WTC11 (cell line): Measurements from ENCODE around the gene KNDC1. TPM values are rescaled to one million over a fixed set of nuclear protein-coding genes. Genes with fewer than 3 reads are reported as not detected.

Experiments
- ATAC-seq: fragments of 200-7000 bp; cut with Tn5 transposase; 2 replicates; pipeline ENCODE4 v1.10.0; 2021; ENCODE audit warnings: mild to moderate bottlenecking, moderate library complexity
- CTCF ChIA-PET: fragments of 300-600 bp; sonication (Branson Sonifier 250); formaldehyde crosslinking; loops from one replicate; lab custom pipeline; 2021; ENCODE audit warnings: antibody characterized with exemption; lab: Charles Lee
- POLR2A ChIA-PET: fragments of 350-600 bp; sonication (Branson Sonifier 250); formaldehyde crosslinking; loops from one replicate; lab custom pipeline; 2021; ENCODE audit warnings: antibody characterized with exemption; lab: Charles Lee
- DNase-seq: peaks from one replicate; pipeline ENCODE4 v3.0.0; 2021; ENCODE audit warnings: low spot score
- H3K27ac Mint-ChIP-seq: 2 replicates; pipeline ENCODE4 v1.8.0; 2021; ENCODE audit warnings: mixed read lengths
- H3K27me3 Mint-ChIP-seq: 2 replicates; pipeline ENCODE4 v1.8.0; 2021; ENCODE audit warnings: low read depth, mild to moderate bottlenecking, moderate library complexity, mixed read lengths
- H3K36me3 Mint-ChIP-seq: 2 replicates; pipeline ENCODE4 v1.8.0; 2021; ENCODE audit warnings: mixed read lengths
- H3K4me1 Mint-ChIP-seq: 2 replicates; pipeline ENCODE4 v1.8.0; 2022; ENCODE audit warnings: mixed read lengths
- H3K4me3 Mint-ChIP-seq: 2 replicates; pipeline ENCODE4 v1.8.0; 2021; ENCODE audit warnings: mild to moderate bottlenecking, moderate library complexity, mixed read lengths
- H3K9me3 Mint-ChIP-seq: 2 replicates; pipeline ENCODE4 v1.8.0; 2021; ENCODE audit warnings: mixed read lengths
- CREB1 ChIP-seq: sonication (generic); formaldehyde crosslinking; IDR thresholded peaks from 2 replicates; pipeline ENCODE4 v1.8.0; 2023; ENCODE audit warnings: mild to moderate bottlenecking, missing genetic modification reagents
- EMX1 ChIP-seq: fragments of 250-450 bp; sonication (Bioruptor Pico); IDR thresholded peaks from 2 replicates; pipeline ENCODE4 v1.8.0; 2021; ENCODE audit warnings: mild to moderate bottlenecking
- FOXJ3 ChIP-seq: sonication (generic); formaldehyde crosslinking; IDR thresholded peaks from 2 replicates; pipeline ENCODE4 v1.9.0; 2021; ENCODE audit warnings: missing genetic modification reagents, mild to moderate bottlenecking, borderline replicate concordance
- GABPB1 ChIP-seq: sonication (generic); formaldehyde crosslinking; IDR thresholded peaks from 2 replicates; pipeline ENCODE4 v1.8.1; 2023; ENCODE audit warnings: mild to moderate bottlenecking, missing genetic modification reagents
- GRHL2 ChIP-seq: fragments of 250-450 bp; sonication (Bioruptor Pico); IDR thresholded peaks from 2 replicates; pipeline ENCODE4 v1.8.0; 2022; ENCODE audit warnings: mild to moderate bottlenecking, moderate library complexity; ENCODE audit not compliant: insufficient replicate concordance, severe bottlenecking
- GTF2I ChIP-seq: fragments of 250-450 bp; sonication (Bioruptor Pico); conservative IDR thresholded peaks from 2 replicates; pipeline ENCODE4 v1.4.0; 2021; ENCODE audit warnings: mild to moderate bottlenecking
- JAZF1 ChIP-seq: fragments of 250-450 bp; sonication (Bioruptor Pico); IDR thresholded peaks from 2 replicates; pipeline ENCODE4 v1.9.0; 2021; ENCODE audit warnings: moderate library complexity, mild to moderate bottlenecking, inconsistent platforms
- NFE2L1 ChIP-seq: sonication (generic); formaldehyde crosslinking; IDR thresholded peaks from 2 replicates; pipeline ENCODE4 v1.8.1; 2023; ENCODE audit warnings: missing genetic modification reagents
- NR1H2 ChIP-seq: sonication (generic); formaldehyde crosslinking; IDR thresholded peaks from 2 replicates; pipeline ENCODE4 v1.9.0; 2021; ENCODE audit warnings: mild to moderate bottlenecking, moderate library complexity, missing genetic modification reagents
- PRRX2 ChIP-seq: fragments of 250-450 bp; sonication (Bioruptor Pico); IDR thresholded peaks from 2 replicates; pipeline ENCODE4 v1.8.0; 2021; ENCODE audit warnings: mild to moderate bottlenecking
- SOX15 ChIP-seq: fragments of 250-450 bp; sonication (Bioruptor Pico); IDR thresholded peaks from 2 replicates; pipeline ENCODE4 v1.9.0; 2021; ENCODE audit warnings: mild to moderate bottlenecking
- ZNF232 ChIP-seq: sonication (generic); formaldehyde crosslinking; IDR thresholded peaks from 2 replicates; pipeline ENCODE4 v1.8.0; 2022; ENCODE audit warnings: mild to moderate bottlenecking, missing genetic modification reagents
- total RNA-seq: library from RNA; stranded (reverse); gene quantifications from 3 replicates; pipeline ENCODE4 v1.2.3, GENCODE V29; 2021
- TF ChIP-seq, protein P1 (sequence below): sonication (generic); formaldehyde crosslinking; conservative IDR thresholded peaks from 2 replicates; pipeline ENCODE4 v1.8.1; 2022; ENCODE audit warnings: mild to moderate bottlenecking, missing genetic modification reagents
- TF ChIP-seq, protein P2 (sequence below): sonication (generic); formaldehyde crosslinking; IDR thresholded peaks from 2 replicates; pipeline ENCODE4 v1.8.0; 2022; ENCODE audit warnings: mild to moderate bottlenecking, missing genetic modification reagents
- TF ChIP-seq, protein P3 (sequence below): sonication (generic); formaldehyde crosslinking; IDR thresholded peaks from 2 replicates; pipeline ENCODE4 v1.8.1; 2022; ENCODE audit warnings: missing genetic modification reagents, borderline replicate concordance
- TF ChIP-seq, protein P4 (sequence below): sonication (generic); formaldehyde crosslinking; IDR thresholded peaks from 2 replicates; pipeline ENCODE4 v1.8.1; 2022; ENCODE audit warnings: mild to moderate bottlenecking, missing genetic modification reagents, moderate library complexity, borderline replicate concordance
- TF ChIP-seq, protein P5 (sequence below): fragments of 250-450 bp; sonication (Bioruptor Pico); conservative IDR thresholded peaks from 2 replicates; pipeline ENCODE4 v1.9.0; 2021; ENCODE audit warnings: mild to moderate bottlenecking
- TF ChIP-seq, protein P6 (sequence below): sonication (generic); formaldehyde crosslinking; IDR thresholded peaks from 2 replicates; pipeline ENCODE4 v1.8.1; 2022; ENCODE audit warnings: mild to moderate bottlenecking, moderate library complexity, missing genetic modification reagents

Gene KNDC1
- total RNA-seq, 1 experiment from 2014 or later, result 26.6 TPM

DNA sequence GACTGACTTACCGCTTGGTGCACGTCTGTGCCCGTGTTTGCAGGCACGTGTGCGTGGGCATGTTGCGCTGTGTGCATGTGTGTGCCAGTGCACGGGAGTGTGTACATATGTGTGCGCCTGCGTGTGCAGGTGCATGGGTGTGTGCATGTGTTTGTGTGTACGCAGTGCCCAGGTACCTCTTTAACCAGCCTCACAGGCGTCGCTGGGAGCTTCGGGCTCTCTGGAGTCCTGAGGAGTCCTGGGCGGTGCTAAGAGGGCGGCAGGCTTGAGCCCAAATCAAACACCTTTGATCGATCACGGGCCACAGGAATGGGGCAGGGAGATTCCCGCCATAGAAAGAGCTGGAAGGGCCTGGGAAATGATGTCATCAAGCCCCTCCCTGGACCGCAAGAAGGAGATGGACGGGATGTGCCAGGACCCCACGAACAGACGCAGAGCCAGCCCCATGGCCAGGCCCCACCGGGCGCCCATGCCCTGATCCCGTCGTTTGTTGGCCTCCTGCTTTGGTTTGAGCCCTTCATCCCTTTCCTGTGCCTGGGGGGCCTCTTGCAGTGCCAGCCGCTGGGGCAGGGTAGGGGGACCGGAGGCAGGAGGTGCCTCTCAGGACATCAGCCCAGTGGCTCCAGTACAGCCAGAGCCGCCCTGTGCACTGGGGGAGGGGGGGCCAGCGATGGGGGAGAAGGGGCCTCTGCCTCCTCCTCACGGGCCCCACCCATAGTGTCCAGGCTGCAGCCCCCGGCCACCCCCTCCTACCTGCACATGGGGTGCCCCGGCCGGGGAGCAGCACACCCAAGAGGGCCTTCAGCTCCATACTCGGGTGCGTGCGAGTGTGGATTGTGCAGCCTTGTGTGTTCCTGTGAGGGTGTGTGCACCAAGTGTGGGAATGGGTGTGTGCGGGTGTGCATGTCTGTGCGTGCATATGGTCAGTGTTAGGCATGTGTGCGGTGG lies 5.8 kb downstream of the KNDC1 start:
- H3K27me3 Mint-ChIP-seq, result no peaks in the 10 kb centered on the region
- peaks cover 21% of the 10 kb centered on the region for H3K36me3 Mint-ChIP-seq
- DNase-seq (no peak), ATAC-seq (no peak)
- 0 out of 2 replicates have a peak, but pooled peaks cover 4% of the 10 kb centered on the region for H3K9me3 Mint-ChIP-seq
- CTCF ChIA-PET, result no interaction called here
- TF ChIP-seq PRRX2 (no peak), CREB1 (CRISPR knock-in tag) (no peak), ZNF232 (CRISPR knock-in tag) (no peak), NR1H2 (no peak), JAZF1 (CRISPR knock-in tag) (no peak), SOX15 (CRISPR knock-in tag) (no peak), FOXJ3 (CRISPR knock-in tag) (no peak), NFE2L1 (CRISPR knock-in tag) (no peak), GRHL2 (CRISPR knock-in tag) (no peak), GABPB1 (CRISPR knock-in tag) (no peak)
- TF ChIP-seq, protein P1, sequence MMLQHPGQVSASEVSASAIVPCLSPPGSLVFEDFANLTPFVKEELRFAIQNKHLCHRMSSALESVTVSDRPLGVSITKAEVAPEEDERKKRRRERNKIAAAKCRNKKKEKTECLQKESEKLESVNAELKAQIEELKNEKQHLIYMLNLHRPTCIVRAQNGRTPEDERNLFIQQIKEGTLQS (CRISPR knock-in tag), result no peak
- TF ChIP-seq, protein P2, sequence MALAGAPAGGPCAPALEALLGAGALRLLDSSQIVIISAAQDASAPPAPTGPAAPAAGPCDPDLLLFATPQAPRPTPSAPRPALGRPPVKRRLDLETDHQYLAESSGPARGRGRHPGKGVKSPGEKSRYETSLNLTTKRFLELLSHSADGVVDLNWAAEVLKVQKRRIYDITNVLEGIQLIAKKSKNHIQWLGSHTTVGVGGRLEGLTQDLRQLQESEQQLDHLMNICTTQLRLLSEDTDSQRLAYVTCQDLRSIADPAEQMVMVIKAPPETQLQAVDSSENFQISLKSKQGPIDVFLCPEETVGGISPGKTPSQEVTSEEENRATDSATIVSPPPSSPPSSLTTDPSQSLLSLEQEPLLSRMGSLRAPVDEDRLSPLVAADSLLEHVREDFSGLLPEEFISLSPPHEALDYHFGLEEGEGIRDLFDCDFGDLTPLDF (CRISPR knock-in tag), result no peak
- TF ChIP-seq, protein P3, sequence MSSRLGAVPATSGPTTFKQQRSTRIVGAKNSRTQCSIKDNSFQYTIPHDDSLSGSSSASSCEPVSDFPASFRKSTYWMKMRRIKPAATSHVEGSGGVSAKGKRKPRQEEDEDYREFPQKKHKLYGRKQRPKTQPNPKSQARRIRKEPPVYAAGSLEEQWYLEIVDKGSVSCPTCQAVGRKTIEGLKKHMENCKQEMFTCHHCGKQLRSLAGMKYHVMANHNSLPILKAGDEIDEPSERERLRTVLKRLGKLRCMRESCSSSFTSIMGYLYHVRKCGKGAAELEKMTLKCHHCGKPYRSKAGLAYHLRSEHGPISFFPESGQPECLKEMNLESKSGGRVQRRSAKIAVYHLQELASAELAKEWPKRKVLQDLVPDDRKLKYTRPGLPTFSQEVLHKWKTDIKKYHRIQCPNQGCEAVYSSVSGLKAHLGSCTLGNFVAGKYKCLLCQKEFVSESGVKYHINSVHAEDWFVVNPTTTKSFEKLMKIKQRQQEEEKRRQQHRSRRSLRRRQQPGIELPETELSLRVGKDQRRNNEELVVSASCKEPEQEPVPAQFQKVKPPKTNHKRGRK (CRISPR knock-in tag), result no peak
- TF ChIP-seq, protein P4, sequence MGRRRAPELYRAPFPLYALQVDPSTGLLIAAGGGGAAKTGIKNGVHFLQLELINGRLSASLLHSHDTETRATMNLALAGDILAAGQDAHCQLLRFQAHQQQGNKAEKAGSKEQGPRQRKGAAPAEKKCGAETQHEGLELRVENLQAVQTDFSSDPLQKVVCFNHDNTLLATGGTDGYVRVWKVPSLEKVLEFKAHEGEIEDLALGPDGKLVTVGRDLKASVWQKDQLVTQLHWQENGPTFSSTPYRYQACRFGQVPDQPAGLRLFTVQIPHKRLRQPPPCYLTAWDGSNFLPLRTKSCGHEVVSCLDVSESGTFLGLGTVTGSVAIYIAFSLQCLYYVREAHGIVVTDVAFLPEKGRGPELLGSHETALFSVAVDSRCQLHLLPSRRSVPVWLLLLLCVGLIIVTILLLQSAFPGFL (CRISPR knock-in tag), result no peak
- peaks cover 17% of the 10 kb centered on the region for H3K4me1 Mint-ChIP-seq
- no peak overlapping the region for H3K4me3 Mint-ChIP-seq
- H3K27ac Mint-ChIP-seq, result peak overlapping the region; percentile 36
- POLR2A ChIA-PET, result no interaction called here

DNA sequence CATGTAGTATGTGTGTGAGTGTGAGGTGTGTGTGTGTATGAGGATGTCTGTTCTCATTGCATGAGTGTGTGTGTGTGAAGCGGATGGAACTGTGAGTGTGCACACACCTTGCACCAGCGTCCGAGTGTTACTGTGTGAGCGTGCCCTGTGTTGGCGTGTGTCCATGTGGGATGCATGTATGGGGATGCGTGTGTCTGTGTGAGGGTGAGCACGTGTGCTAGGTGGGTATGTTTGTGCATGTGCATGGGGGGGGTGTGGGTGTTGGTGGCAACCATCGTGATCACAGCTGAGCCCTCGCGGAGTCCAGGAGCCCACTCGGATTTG lies 6.4 kb downstream of the KNDC1 start:
- no peak overlapping the region for H3K4me3 Mint-ChIP-seq
- H3K27me3 Mint-ChIP-seq, result no peaks in the 10 kb centered on the region
- TF ChIP-seq, protein P1 (CRISPR knock-in tag), result no peak
- TF ChIP-seq GTF2I (CRISPR knock-in tag) (no peak), EMX1 (no peak), GRHL2 (CRISPR knock-in tag) (no peak)
- TF ChIP-seq, protein P5, sequence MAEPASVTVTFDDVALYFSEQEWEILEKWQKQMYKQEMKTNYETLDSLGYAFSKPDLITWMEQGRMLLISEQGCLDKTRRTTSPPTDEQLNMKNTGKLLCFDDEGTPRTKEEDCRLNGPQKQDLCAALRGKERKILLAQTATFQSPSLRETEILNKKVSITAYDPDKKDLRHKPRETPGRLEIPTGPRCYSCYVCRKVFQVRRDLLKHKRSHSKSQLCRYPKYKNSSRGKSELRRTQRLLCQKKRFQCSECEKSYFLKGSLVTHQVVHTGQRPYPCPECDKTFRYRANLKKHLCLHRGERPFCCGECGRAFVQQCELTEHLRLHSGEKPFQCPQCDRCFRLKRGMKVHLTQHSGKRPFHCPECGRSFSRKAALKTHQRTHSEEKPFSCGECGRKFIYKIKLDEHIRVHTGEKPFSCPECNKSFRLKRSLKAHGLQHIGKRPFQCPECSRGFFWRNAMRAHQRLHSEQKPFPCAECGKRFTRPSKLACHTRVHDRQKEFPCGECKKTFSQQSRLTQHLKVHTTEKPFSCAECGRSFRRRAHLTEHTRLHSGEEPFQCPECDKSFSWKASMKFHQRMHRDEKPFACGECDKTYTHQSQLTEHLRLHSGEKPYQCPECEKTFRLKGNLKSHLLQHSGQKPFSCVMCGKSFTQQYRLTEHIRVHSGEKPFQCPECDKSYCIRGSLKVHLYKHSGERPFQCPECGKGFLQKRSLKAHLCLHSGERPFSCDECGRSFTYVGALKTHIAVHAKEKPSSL, result no peak
- TF ChIP-seq, protein P6, sequence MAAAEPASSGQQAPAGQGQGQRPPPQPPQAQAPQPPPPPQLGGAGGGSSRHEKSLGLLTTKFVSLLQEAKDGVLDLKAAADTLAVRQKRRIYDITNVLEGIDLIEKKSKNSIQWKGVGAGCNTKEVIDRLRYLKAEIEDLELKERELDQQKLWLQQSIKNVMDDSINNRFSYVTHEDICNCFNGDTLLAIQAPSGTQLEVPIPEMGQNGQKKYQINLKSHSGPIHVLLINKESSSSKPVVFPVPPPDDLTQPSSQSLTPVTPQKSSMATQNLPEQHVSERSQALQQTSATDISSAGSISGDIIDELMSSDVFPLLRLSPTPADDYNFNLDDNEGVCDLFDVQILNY, result no peak
- DNase-seq (no peak), ATAC-seq (no peak)
- 0 out of 2 replicates have a peak, but pooled peaks cover 4% of the 10 kb centered on the region for H3K9me3 Mint-ChIP-seq
- ChIA-PET CTCF (no interaction called here), POLR2A (no interaction called here)
- peaks cover 21% of the 10 kb centered on the region for H3K36me3 Mint-ChIP-seq
- H3K4me1 Mint-ChIP-seq, result peaks cover 17% of the 10 kb centered on the region
- peak overlapping the region; percentile 36 for H3K27ac Mint-ChIP-seq
